ENCODE measurements around the gene TRMT6.

Gene TRMT6

GRCh38 chr20:5977975-5978374, 27.6 kb upstream of the TRMT6 start:
- TF ChIP-seq CSRNP3 (CRISPR knock-in tag; IDR thresholded peaks at IDR 0.05): no peak
- TF ChIP-seq ZC3H10 (CRISPR knock-in tag; IDR thresholded peaks at IDR 0.05): no peak
- no peak for TF ChIP-seq CSDC2 (CRISPR knock-in tag; IDR thresholded peaks at IDR 0.05)
- TF ChIP-seq, protein P1, sequence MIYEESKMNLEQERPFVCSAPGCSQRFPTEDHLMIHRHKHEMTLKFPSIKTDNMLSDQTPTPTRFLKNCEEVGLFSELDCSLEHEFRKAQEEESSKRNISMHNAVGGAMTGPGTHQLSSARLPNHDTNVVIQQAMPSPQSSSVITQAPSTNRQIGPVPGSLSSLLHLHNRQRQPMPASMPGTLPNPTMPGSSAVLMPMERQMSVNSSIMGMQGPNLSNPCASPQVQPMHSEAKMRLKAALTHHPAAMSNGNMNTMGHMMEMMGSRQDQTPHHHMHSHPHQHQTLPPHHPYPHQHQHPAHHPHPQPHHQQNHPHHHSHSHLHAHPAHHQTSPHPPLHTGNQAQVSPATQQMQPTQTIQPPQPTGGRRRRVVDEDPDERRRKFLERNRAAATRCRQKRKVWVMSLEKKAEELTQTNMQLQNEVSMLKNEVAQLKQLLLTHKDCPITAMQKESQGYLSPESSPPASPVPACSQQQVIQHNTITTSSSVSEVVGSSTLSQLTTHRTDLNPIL (CRISPR knock-in tag; IDR thresholded peaks at IDR 0.05; ENCODE audit: low read depth): no peak
- TF ChIP-seq BACH2 (CRISPR knock-in tag; IDR thresholded peaks at IDR 0.05; ENCODE audit: borderline replicate concordance): no peak
- TF ChIP-seq ARNTL (CRISPR knock-in tag; IDR thresholded peaks at IDR 0.05; ENCODE audit: borderline replicate concordance, low read depth): no peak
- TF ChIP-seq ZNF8 (CRISPR knock-in tag; IDR thresholded peaks at IDR 0.05): no peak
- TF ChIP-seq ZNF70 (CRISPR knock-in tag; IDR thresholded peaks at IDR 0.05): no peak
- TF ChIP-seq ESRRG (CRISPR knock-in tag; IDR thresholded peaks at IDR 0.05): no peak
- TF ChIP-seq, protein P2, sequence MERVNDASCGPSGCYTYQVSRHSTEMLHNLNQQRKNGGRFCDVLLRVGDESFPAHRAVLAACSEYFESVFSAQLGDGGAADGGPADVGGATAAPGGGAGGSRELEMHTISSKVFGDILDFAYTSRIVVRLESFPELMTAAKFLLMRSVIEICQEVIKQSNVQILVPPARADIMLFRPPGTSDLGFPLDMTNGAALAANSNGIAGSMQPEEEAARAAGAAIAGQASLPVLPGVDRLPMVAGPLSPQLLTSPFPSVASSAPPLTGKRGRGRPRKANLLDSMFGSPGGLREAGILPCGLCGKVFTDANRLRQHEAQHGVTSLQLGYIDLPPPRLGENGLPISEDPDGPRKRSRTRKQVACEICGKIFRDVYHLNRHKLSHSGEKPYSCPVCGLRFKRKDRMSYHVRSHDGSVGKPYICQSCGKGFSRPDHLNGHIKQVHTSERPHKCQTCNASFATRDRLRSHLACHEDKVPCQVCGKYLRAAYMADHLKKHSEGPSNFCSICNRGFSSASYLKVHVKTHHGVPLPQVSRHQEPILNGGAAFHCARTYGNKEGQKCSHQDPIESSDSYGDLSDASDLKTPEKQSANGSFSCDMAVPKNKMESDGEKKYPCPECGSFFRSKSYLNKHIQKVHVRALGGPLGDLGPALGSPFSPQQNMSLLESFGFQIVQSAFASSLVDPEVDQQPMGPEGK (CRISPR knock-in tag; IDR thresholded peaks at IDR 0.05; ENCODE audit: borderline replicate concordance): no peak
- TF ChIP-seq, protein P3, sequence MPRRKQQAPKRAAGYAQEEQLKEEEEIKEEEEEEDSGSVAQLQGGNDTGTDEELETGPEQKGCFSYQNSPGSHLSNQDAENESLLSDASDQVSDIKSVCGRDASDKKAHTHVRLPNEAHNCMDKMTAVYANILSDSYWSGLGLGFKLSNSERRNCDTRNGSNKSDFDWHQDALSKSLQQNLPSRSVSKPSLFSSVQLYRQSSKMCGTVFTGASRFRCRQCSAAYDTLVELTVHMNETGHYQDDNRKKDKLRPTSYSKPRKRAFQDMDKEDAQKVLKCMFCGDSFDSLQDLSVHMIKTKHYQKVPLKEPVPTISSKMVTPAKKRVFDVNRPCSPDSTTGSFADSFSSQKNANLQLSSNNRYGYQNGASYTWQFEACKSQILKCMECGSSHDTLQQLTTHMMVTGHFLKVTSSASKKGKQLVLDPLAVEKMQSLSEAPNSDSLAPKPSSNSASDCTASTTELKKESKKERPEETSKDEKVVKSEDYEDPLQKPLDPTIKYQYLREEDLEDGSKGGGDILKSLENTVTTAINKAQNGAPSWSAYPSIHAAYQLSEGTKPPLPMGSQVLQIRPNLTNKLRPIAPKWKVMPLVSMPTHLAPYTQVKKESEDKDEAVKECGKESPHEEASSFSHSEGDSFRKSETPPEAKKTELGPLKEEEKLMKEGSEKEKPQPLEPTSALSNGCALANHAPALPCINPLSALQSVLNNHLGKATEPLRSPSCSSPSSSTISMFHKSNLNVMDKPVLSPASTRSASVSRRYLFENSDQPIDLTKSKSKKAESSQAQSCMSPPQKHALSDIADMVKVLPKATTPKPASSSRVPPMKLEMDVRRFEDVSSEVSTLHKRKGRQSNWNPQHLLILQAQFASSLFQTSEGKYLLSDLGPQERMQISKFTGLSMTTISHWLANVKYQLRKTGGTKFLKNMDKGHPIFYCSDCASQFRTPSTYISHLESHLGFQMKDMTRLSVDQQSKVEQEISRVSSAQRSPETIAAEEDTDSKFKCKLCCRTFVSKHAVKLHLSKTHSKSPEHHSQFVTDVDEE (CRISPR knock-in tag; IDR thresholded peaks at IDR 0.05): no peak
- TF ChIP-seq GLIS3 (CRISPR knock-in tag; IDR thresholded peaks at IDR 0.05): no peak
- no peak for TF ChIP-seq ISL1 (CRISPR knock-in tag; IDR thresholded peaks at IDR 0.05)
- ATAC-seq: no peak

- TF ChIP-seq BACH2 (CRISPR knock-in tag; IDR thresholded peaks at IDR 0.05; ENCODE audit: borderline replicate concordance) (no peak), CSDC2 (CRISPR knock-in tag; IDR thresholded peaks at IDR 0.05) (no peak), ZNF565 (CRISPR knock-in tag; conservative IDR thresholded peaks at IDR 0.05; ENCODE audit: low read depth) (no peak), GLIS3 (CRISPR knock-in tag; IDR thresholded peaks at IDR 0.05) (no peak), ZNF70 (CRISPR knock-in tag; IDR thresholded peaks at IDR 0.05) (no peak), RARB (CRISPR knock-in tag; IDR thresholded peaks at IDR 0.05) (no peak)
- no peak for ATAC-seq
Measured at GRCh38 chr20:5977223-5977622, 26.9 kb upstream of the TRMT6 start.

GRCh38 chr20:5975778-5976177, 25.4 kb upstream of the TRMT6 start:
- no peak for ATAC-seq
- no peak for TF ChIP-seq ISL1 (CRISPR knock-in tag; IDR thresholded peaks at IDR 0.05)
- TF ChIP-seq ARNTL (CRISPR knock-in tag; IDR thresholded peaks at IDR 0.05; ENCODE audit: borderline replicate concordance, low read depth): no peak
- no peak for TF ChIP-seq ZFP30 (CRISPR knock-in tag; IDR thresholded peaks at IDR 0.05)
- TF ChIP-seq TCF4 (CRISPR knock-in tag; IDR thresholded peaks at IDR 0.05; ENCODE audit: borderline replicate concordance): no peak
- TF ChIP-seq PPARA (CRISPR knock-in tag; IDR thresholded peaks at IDR 0.05; ENCODE audit: borderline replicate concordance): no peak
- no peak for TF ChIP-seq SNAI2 (CRISPR knock-in tag; IDR thresholded peaks at IDR 0.05)
- TF ChIP-seq ESRRG (CRISPR knock-in tag; IDR thresholded peaks at IDR 0.05): no peak
- TF ChIP-seq, protein P2 (CRISPR knock-in tag; IDR thresholded peaks at IDR 0.05; ENCODE audit: borderline replicate concordance): no peak

DNA sequence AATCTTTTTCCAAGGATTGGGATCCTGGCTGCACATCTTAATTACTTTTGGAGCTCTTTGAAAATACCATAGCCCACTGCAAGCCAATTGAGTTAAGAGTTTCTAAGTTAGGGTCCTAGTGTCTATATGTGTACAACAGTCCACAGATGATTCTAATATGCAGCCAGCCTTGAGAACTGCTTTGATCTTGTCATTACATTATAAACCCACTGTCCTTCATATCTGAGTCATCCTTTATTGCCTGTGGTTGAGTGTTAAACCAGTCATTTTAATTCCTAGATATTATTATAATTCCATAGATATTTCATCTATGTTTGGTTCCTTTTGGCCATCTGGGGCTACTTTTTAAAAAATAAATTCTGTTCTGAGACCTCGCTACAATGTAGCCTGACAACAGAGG, 24.2 kb upstream of the TRMT6 start:
- ATAC-seq: no peak
- TF ChIP-seq TOX (CRISPR knock-in tag; IDR thresholded peaks at IDR 0.05; ENCODE audit: borderline replicate concordance) (no peak), SNAI2 (CRISPR knock-in tag; IDR thresholded peaks at IDR 0.05) (no peak), TCF4 (CRISPR knock-in tag; IDR thresholded peaks at IDR 0.05; ENCODE audit: borderline replicate concordance) (no peak)

Data from SK-N-SH treated with all-trans-retinoic acid at 6 μM for 48 hours (cell line).